NCI-H2196 (cell line): ENCODE results near the gene MBD4.
"Not testable (repeated sequence)": the region's sequence is repeated elsewhere in the genome, so short reads cannot be mapped to it uniquely, and the experiment has no call there.

Experiments
- DNase-seq: peaks from one replicate; lab custom pipeline; 2025; ENCODE audit not compliant: unreplicated experiment; lab: John Stamatoyannopoulos, UW

Gene MBD4

DNA sequence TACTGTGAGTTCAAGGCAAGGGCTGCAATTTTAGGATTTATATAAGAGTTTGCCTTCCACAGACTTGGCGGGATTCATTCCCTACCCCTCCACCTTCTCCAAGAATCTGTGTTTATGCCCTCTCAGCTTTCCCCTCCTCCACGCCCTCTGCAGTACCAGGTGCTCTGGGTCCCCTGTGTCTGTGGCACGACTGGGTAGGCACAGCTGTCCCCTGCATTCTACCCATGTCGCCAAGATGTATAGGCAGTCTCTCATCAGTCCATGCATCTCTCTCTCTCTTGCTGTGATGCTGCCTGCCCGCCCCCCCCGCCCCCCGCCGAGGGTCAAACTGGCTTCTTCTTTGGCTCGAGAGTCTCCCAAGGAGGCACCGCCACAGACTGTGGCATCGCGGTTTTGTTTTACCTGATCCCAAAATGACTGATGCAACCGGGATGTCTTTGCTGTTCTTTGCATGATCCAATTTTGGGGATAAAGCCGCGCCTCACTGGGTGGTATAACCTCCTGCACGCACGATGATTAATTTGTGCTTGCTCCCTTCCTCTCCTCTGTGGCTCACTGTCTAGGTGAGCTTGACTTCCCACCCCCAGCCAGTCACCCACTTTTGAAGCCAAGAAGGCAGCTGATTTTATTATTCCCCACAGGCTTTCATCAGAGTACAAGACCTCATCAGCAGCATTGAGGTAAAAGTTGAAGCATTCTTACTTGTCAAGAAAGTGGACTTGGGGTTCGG, 55.0 kb downstream of the MBD4 start:
- no peak for DNase-seq

DNA sequence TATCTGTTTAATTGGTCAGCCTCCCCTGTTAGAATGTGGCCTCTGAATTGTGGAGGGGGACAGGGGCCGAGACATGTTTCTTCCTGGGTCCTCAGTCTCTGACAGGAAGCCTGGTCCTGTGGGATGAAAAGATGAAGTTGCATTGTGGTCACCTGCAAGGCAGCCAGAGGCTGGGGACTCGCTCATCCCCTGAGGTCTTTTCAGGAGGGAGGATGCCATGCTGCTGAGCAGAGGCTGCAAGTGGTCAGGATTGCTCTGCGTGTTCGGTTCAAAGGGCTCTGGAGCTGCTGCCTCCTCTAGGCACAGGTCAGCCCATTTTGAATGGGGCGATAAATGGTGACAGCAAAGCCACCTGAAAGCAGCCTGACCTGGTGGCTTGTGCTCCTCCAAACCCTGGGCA, 55.6 kb downstream of the MBD4 start:
- not testable (repeated sequence) for DNase-seq

DNA sequence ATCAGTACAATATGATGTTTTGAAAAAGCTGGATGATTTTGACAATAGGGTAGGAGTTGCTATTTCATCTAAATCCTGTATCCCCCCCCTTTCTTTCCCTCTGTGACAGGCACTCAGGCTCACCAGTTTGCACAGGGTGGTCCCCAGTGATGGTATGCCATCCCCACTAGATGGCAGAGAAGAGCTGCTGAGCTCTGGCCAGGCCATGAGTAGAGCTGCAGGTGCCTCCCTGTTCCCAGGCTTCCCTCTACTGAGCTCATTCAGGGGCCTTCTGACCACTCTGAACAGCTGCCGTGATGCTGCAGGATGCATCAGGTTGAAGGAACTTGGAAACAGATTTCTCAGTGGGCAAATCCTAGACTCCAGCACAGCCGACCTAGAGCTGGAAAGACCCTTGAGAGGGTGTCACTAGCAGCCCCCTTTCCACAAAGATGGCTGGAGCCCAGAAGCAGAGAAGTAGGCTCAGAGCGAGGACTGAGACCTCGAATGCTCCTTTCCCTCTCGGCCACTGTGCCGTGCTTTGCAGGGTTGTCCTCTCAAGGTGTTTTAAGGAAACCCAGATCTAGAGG, 56.4 kb downstream of the MBD4 start:
- peak; percentile 84 for DNase-seq

DNA sequence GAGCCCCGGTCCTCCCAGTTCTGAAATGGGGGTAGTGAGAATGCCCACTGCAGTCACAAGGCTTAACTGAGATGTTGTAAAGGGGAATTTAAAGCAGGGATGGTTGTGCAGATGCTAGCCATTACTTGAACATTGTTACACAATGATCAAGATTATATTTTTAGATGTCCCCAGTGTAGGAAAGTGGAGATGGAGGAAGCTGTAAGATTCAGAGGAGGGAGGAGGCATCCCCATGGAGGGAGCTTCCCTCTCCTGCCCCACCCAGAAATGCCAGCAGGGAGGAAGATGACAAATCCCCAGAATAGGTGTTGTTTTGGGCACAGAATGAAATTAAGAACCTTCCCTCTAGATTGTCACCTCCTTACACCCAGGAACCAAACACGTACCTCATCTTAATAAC, 57.4 kb downstream of the MBD4 start:
- DNase-seq: no peak
